ENCODE data around the gene WASF1. TPM values are rescaled to one million over a fixed set of nuclear protein-coding genes. Genes with fewer than 3 reads are reported as not detected.

Gene WASF1
- total RNA-seq, 1 donor from 2014 or later, result 26.2 TPM

DNA sequence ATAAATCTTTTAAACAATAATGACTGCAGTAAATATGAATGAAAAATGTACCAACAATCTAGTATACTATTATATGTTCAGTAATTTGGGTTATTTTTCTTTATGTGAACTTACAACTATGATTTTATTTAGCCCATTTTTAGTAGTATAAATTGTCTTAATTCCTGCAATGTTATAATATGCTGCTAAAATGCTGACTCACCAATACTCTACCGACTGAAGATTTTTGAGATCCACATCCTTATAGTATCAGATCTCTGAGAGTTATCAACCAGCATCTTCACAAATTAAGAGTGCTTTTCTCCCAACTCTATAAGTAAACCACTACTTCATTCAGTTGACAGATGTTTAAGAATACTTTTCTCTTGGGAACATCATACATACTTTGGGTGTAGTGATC lies 17.4 kb upstream of the WASF1 start:
- no peaks in the 10 kb centered on the region for H3K9me3 Mint-ChIP-seq (ENCODE audit: unreplicated experiment)
- no peak for DNase-seq (ENCODE audit: extremely low spot score, unreplicated experiment)
- no peaks in the 10 kb centered on the region for H3K4me1 Mint-ChIP-seq (ENCODE audit: unreplicated experiment)

DNA sequence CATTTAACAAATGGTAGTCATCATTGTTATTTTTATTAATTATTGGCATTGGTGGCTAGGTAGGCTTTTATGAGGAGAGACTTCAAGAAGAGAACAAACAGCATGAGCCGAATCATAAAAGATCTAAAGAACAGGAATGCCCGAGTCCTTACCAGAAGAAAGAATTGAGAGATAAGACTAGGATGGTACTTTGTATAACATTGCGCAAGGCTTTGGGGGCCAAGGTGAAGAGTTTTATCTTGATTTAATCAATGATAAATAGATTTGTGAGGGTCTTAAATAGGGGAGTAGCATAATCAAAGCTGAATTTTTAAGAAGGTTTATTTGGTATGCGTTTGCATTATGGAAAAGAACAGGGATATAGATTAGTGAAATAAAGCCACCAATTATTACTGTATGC lies 16.2 kb upstream of the WASF1 start:
- Mint-ChIP-seq H3K27me3 (ENCODE audit: unreplicated experiment) (no peaks in the 10 kb centered on the region), H3K9me3 (ENCODE audit: unreplicated experiment) (no peaks in the 10 kb centered on the region), H3K36me3 (ENCODE audit: unreplicated experiment) (peaks cover 11% of the 10 kb centered on the region), H3K27ac (ENCODE audit: unreplicated experiment) (no peak overlapping the region), H3K4me3 (ENCODE audit: unreplicated experiment) (no peak overlapping the region), H3K4me1 (ENCODE audit: unreplicated experiment) (no peaks in the 10 kb centered on the region)
- no peak for DNase-seq (ENCODE audit: extremely low spot score, unreplicated experiment)
- TF ChIP-seq, protein P1, sequence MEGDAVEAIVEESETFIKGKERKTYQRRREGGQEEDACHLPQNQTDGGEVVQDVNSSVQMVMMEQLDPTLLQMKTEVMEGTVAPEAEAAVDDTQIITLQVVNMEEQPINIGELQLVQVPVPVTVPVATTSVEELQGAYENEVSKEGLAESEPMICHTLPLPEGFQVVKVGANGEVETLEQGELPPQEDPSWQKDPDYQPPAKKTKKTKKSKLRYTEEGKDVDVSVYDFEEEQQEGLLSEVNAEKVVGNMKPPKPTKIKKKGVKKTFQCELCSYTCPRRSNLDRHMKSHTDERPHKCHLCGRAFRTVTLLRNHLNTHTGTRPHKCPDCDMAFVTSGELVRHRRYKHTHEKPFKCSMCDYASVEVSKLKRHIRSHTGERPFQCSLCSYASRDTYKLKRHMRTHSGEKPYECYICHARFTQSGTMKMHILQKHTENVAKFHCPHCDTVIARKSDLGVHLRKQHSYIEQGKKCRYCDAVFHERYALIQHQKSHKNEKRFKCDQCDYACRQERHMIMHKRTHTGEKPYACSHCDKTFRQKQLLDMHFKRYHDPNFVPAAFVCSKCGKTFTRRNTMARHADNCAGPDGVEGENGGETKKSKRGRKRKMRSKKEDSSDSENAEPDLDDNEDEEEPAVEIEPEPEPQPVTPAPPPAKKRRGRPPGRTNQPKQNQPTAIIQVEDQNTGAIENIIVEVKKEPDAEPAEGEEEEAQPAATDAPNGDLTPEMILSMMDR (IDR thresholded peaks at IDR 0.05), result no peak

More for the DNA sequence above, 17.4 kb upstream of the WASF1 start:
- H3K27ac Mint-ChIP-seq (ENCODE audit: unreplicated experiment), result no peak overlapping the region
- TF ChIP-seq, protein P1 (IDR thresholded peaks at IDR 0.05), result no peak
- H3K27me3 Mint-ChIP-seq (ENCODE audit: unreplicated experiment), result no peaks in the 10 kb centered on the region
- H3K36me3 Mint-ChIP-seq (ENCODE audit: unreplicated experiment), result peaks cover 11% of the 10 kb centered on the region
- no peak overlapping the region for H3K4me3 Mint-ChIP-seq (ENCODE audit: unreplicated experiment)

DNA sequence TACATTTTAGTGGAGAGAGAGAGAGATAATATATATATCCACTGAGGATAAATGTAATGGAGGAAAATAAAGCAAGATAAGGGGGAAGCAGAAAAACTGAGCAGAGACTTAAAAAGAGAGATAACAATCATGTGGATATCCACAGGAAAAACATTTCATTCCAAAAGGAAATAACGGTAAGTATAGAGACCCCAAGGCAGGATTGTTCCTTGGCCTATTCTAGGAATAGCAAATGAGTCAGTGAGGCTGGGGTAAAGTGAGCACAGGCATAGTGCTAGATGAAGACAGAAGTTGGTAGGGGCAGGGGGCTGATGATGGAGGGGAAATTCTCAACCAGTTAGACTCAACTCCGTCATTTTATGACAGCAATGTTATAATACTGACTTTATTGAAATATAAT lies 12.0 kb upstream of the WASF1 start:
- peaks cover 11% of the 10 kb centered on the region for H3K36me3 Mint-ChIP-seq (ENCODE audit: unreplicated experiment)
- H3K4me3 Mint-ChIP-seq (ENCODE audit: unreplicated experiment), result no peak overlapping the region
- H3K27ac Mint-ChIP-seq (ENCODE audit: unreplicated experiment), result no peak overlapping the region
- H3K4me1 Mint-ChIP-seq (ENCODE audit: unreplicated experiment), result peaks cover 6% of the 10 kb centered on the region
- H3K9me3 Mint-ChIP-seq (ENCODE audit: unreplicated experiment), result no peaks in the 10 kb centered on the region
- TF ChIP-seq, protein P1 (IDR thresholded peaks at IDR 0.05), result no peak
- no peaks in the 10 kb centered on the region for H3K27me3 Mint-ChIP-seq (ENCODE audit: unreplicated experiment)
- DNase-seq (ENCODE audit: extremely low spot score, unreplicated experiment), result no peak

GRCh38 chr6:110190726-110191125 lies 11.3 kb upstream of the WASF1 start:
- DNase-seq (ENCODE audit: extremely low spot score, unreplicated experiment), result no peak
- no peak overlapping the region for H3K4me3 Mint-ChIP-seq (ENCODE audit: unreplicated experiment)

GRCh38 chr6:110188791-110189190 lies 9.3 kb upstream of the WASF1 start:
- no peak for DNase-seq (ENCODE audit: extremely low spot score, unreplicated experiment)
- Mint-ChIP-seq H3K4me3 (ENCODE audit: unreplicated experiment) (no peak overlapping the region), H3K27me3 (ENCODE audit: unreplicated experiment) (no peaks in the 10 kb centered on the region), H3K27ac (ENCODE audit: unreplicated experiment) (no peak overlapping the region), H3K9me3 (ENCODE audit: unreplicated experiment) (no peaks in the 10 kb centered on the region), H3K36me3 (ENCODE audit: unreplicated experiment) (peaks cover 4% of the 10 kb centered on the region), H3K4me1 (ENCODE audit: unreplicated experiment) (peaks cover 6% of the 10 kb centered on the region)
- TF ChIP-seq, protein P1 (IDR thresholded peaks at IDR 0.05), result no peak

More at GRCh38 chr6:110190726-110191125, 11.3 kb upstream of the WASF1 start:
- H3K27me3 Mint-ChIP-seq (ENCODE audit: unreplicated experiment), result no peaks in the 10 kb centered on the region
- no peaks in the 10 kb centered on the region for H3K9me3 Mint-ChIP-seq (ENCODE audit: unreplicated experiment)
- H3K36me3 Mint-ChIP-seq (ENCODE audit: unreplicated experiment), result peaks cover 11% of the 10 kb centered on the region
- no peak overlapping the region for H3K27ac Mint-ChIP-seq (ENCODE audit: unreplicated experiment)
- TF ChIP-seq, protein P1 (IDR thresholded peaks at IDR 0.05), result no peak
- H3K4me1 Mint-ChIP-seq (ENCODE audit: unreplicated experiment), result peaks cover 6% of the 10 kb centered on the region
